Activated CD4-positive, alpha-beta memory T cell treated with anti-CD3 and anti-CD28 coated beads, Interleukin-2, amount 10 ng/mL, durations not matched to agents 7 days and 5 days (primary cell): ENCODE measurements around the gene ATL1. TPM values are rescaled to one million over a fixed set of nuclear protein-coding genes. Genes with fewer than 3 reads are reported as not detected.
"Not testable (repeated sequence)": the region's sequence is repeated elsewhere in the genome, so short reads cannot be mapped to it uniquely, and the experiment has no call there.

Experiments
- CTCF ChIA-PET: fragments of 350-600 bp; sonication (Branson Sonifier 250); formaldehyde crosslinking; loops from one replicate; lab custom pipeline; 2021; ENCODE audit warnings: antibody characterized with exemption, inconsistent platforms; lab: Charles Lee
- POLR2A ChIA-PET: fragments of 350-600 bp; sonication (Branson Sonifier 250); formaldehyde crosslinking; loops from one replicate; lab custom pipeline; 2021; ENCODE audit warnings: antibody characterized with exemption; lab: Charles Lee
- DNase-seq: peaks from one replicate; pipeline ENCODE4 v3.0.0-alpha.2; 2020
- H3K27ac Mint-ChIP-seq: one replicate; pipeline ENCODE4 v1.8.0; 2021; ENCODE audit warnings: mild to moderate bottlenecking, mixed read lengths
- H3K27me3 Mint-ChIP-seq: one replicate; pipeline ENCODE4 v1.8.0; 2021; ENCODE audit warnings: mixed read lengths
- H3K36me3 Mint-ChIP-seq: one replicate; pipeline ENCODE4 v1.8.0; 2021; ENCODE audit warnings: low read depth, mixed read lengths
- H3K4me1 Mint-ChIP-seq: one replicate; pipeline ENCODE4 v1.8.0; 2021; ENCODE audit warnings: mixed read lengths
- H3K4me3 Mint-ChIP-seq: one replicate; pipeline ENCODE4 v1.8.0; 2021; ENCODE audit warnings: mild to moderate bottlenecking, mixed read lengths
- H3K9me3 Mint-ChIP-seq: one replicate; pipeline ENCODE4 v1.8.0; 2021; ENCODE audit warnings: mixed read lengths
- total RNA-seq, 2 experiments: library from RNA; stranded (reverse); gene quantifications; one replicate each; pipeline ENCODE4 v1.2.3, GENCODE V29; 2021

Gene ATL1
- total RNA-seq, 2 experiments from 2014 or later = 0.86 to 1.2 TPM

DNA sequence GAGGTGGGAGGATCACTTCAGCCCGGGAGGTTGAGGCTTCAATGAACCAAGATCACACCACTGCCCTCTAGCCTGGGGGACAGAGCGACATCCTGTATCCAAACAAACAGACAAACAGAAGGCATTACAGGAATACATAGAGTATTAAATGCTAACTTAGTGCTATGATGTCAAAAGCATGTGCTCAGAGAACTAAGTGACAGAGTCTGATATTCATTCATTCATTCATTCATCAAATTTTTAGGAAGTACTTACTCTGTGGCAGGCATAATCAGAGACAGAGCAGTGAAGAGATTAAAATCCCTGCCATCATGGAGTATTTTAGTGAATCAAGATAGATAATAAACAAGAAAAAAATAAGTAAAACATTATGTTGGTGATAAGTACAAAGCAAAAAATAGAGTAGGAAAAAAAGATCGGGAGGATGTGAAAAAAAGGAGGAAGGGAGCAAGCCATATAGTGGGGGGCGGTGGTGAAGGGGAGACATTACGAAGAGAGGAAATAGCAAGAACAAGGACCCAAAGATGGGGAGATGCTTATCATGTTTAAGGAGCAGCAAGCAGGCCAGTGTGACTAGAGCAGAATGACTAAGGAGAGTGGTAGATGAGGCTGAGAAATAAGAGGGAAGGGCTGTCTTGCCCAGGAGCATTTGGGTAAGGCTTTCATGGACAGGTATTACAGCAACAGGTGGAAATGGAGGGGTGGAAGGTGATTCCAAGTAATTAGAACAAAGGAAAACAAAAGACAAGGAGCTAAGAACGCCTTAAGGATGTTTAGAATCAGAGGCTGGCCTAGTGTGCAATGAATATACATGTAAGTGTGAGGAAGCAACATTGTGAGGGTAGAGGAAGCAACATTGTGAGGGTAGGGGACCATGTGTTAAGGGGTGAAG lies 30.4 kb upstream of the ATL1 start:
- Mint-ChIP-seq H3K27me3 (peaks cover 6% of the 10 kb centered on the region), H3K9me3 (no peaks in the 10 kb centered on the region), H3K27ac (no peak overlapping the region), H3K36me3 (peaks cover 10% of the 10 kb centered on the region), H3K4me3 (no peak overlapping the region), H3K4me1 (peaks cover 49% of the 10 kb centered on the region)
- ChIA-PET POLR2A (interaction anchor here (1.4 to 1.9 kb wide), 2 partner anchors 209 to 212 kb away, joined by 4 to 6 read pairs; no protein-coding TSS in a partner anchor), CTCF (interaction anchor here (1.0 to 1.2 kb wide), 3 partner anchors 14 to 211 kb away, joined by 3 to 5 read pairs (median 4); no protein-coding TSS in a partner anchor)
- no peak for DNase-seq

DNA sequence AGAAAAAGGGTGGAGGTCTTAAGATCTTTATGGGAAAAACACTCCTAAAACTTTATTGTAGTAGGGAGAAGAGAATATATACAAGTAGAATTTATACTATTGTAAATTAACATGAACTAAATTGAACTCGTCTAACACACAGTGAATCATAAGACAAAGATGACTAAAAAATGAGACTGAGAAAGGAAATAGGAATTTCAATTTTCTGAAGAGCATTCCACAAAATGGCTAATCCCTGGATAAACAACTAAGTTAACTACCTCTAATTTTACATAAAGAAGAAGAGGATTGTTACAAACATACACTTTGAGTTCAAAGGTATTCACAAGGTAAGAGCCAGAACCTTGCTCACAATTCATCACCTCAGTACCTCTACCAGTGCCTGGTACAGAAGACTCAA lies 29.6 kb upstream of the ATL1 start:
- Mint-ChIP-seq H3K27ac (no peak overlapping the region), H3K27me3 (peaks cover 6% of the 10 kb centered on the region), H3K4me3 (peak overlapping the region; percentile 85), H3K9me3 (no peaks in the 10 kb centered on the region), H3K4me1 (peaks cover 41% of the 10 kb centered on the region), H3K36me3 (peaks cover 10% of the 10 kb centered on the region)
- no peak for DNase-seq
- POLR2A ChIA-PET = interaction anchor here (1.4 kb wide), 1 partner anchor 209 kb away, joined by 6 read pairs; no protein-coding TSS in a partner anchor
- CTCF ChIA-PET = interaction anchor here (1.0 kb wide), 1 partner anchor 212 kb away, joined by 3 read pairs; no protein-coding TSS in a partner anchor

DNA sequence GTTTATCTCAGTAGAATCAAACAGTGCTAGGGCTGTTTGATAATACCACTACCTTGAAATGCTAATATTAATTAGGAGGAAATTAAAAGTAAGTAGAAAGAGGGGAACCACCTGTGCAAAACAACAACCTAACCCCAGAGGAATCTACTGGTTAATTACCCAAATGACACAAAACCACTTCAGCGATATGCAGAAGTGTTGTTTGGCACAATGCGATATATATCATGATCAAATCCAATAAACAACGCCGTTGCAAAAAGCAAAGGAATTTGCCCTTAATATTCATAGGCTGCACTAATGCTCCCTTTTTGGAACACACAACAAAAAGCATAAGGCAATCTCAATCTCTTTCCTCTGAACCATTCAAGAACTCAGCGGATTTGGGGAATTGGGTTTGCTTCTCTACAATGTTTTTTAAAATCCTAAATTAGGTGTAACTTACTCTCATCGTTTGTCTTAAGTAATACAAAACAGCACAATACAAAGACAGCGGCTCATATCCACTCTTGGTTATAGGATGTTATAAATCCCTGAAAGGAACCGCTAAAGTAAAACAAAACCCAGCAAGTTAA lies 29.1 kb upstream of the ATL1 start:
- no peaks in the 10 kb centered on the region for H3K9me3 Mint-ChIP-seq
- H3K36me3 Mint-ChIP-seq = peaks cover 10% of the 10 kb centered on the region
- ChIA-PET POLR2A (interaction anchor here (0.8 to 2.3 kb wide), 4 partner anchors 135 to 219 kb away, joined by 3 to 17 read pairs (median 12); partner anchors contain the start of genes CDKL1, DMAC2L and L2HGDH), CTCF (interaction anchor here (1.8 to 3.0 kb wide), 2 partner anchors 8 to 210 kb away, joined by 9 to 30 read pairs; no protein-coding TSS in a partner anchor)
- DNase-seq = no peak
- peak overlapping the region; percentile 85 for H3K4me3 Mint-ChIP-seq
- no peak overlapping the region for H3K27ac Mint-ChIP-seq
- peaks cover 41% of the 10 kb centered on the region for H3K4me1 Mint-ChIP-seq
- H3K27me3 Mint-ChIP-seq = peaks cover 10% of the 10 kb centered on the region

DNA sequence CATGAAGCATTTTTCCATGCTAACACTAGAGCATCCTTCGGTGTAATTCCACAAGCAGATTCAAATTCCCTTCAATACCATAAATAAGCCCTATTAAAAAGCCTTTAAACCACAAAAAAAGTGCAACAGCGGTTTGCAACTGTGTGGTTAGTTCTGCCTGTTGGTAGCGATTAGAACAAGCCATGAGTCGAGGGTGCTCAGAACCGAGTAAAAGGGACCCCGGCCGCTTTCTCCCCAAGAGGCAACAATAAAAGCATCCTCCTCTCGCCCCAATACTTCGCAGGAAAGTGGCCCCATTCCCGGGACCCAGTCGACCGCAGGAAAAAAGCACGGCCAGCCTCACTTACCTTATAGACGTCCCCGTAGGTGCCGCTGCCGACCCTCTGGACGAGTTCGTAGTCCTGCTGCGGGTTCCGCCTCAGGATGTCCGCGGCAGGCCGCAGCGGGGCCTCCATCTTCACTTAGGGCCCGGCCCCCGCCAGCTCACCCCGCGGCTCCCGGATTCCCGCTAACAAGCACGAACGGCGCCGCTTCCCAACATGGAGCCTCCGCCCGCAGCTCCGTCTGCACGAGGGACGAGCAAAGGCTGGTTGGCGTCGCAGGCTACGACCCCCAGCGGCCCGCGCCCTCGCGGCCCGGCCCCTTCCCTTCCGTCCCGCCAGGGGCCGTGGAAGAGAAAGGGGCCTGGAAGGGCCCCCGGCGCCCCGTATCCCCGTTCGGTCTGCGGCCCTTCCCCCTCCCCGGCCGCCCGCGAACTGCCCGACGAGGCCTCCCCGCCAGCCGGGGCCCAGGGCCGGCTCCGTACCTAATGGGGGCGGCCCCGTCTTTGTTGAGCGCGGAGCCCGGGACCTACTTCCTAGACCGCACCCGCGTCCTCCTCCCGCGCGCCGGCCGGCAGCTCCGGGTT lies 28.1 kb upstream of the ATL1 start:
- peaks cover 37% of the 10 kb centered on the region for H3K4me1 Mint-ChIP-seq
- H3K27me3 Mint-ChIP-seq = peaks cover 11% of the 10 kb centered on the region
- H3K9me3 Mint-ChIP-seq = no peaks in the 10 kb centered on the region
- H3K4me3 Mint-ChIP-seq = peak overlapping the region; percentile 85
- POLR2A ChIA-PET = interaction anchor here (0.6 to 2.3 kb wide), 7 partner anchors 15 to 528 kb away, joined by 3 to 17 read pairs (median 4); partner anchors contain the start of genes CDKL1, DMAC2L and L2HGDH
- CTCF ChIA-PET = interaction anchor here (0.6 to 3.0 kb wide), 10 partner anchors 9 to 416 kb away, joined by 3 to 30 read pairs (median 3); partner anchors contain the start of genes CDKL1, DMAC2L, L2HGDH and VCPKMT
- peak; percentile 48 for DNase-seq
- H3K36me3 Mint-ChIP-seq = peaks cover 7% of the 10 kb centered on the region
- H3K27ac Mint-ChIP-seq = peak overlapping the region; percentile 55

DNA sequence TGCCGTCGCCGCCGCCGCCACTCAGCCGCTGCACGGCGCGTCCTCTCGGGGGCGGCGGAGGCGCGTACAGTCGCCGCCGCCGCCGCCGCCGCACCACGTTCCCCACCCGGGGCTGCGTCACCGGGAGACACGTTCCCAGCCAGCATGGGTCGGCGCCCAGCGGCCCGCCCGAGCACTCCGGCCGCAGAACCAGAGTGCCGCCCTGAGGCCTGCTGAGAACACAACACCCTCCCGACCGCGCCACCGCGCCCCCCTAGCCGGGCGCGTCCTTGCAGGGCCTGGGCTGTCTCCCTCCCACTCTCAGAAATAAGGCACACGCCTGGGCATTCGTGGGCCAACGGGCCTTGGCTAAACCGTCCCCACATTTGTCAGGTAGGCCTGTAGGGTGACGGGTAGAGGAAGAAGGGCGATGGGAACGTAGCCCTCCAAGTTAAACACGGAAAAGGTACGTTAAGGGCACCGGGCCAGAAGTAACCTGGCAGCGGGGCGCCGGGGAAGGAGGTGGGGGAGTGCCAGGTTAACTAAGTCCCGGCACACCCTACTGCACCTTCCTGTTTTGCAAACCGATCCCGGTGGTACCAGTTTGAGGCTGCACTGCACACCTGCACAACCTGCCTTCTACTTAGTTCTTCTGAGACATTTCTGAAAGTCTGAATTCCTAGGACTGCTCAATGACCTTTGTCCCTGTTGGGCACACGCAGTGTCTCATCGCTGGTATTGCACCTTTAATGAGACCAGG lies 27.3 kb upstream of the ATL1 start, which contains the start of gene MAP4K5:
Gene MAP4K5, minus strand, starts transcription at position 68 of the 739 bp plus-strand sequence. CDS start 520 bp downstream, outside the sequence.
- peak within 1 kb of the TSS; percentile 55 for H3K27ac Mint-ChIP-seq
- H3K4me1 Mint-ChIP-seq = peaks cover 37% of the 10 kb centered on the region
- peaks cover 7% of the 10 kb centered on the region for H3K36me3 Mint-ChIP-seq
- peak; percentile 90 for DNase-seq
- ChIA-PET POLR2A (interaction anchor here (0.6 to 2.3 kb wide), 7 partner anchors 15 to 528 kb away, joined by 3 to 17 read pairs (median 4); partner anchors contain the start of genes DMAC2L and L2HGDH), CTCF (interaction anchor here (0.6 to 3.0 kb wide), 8 partner anchors 10 to 416 kb away, joined by 3 to 30 read pairs (median 4); partner anchors contain the start of genes CDKL1, DMAC2L, L2HGDH and VCPKMT)
- H3K9me3 Mint-ChIP-seq = no peaks in the 10 kb centered on the region
- peaks cover 11% of the 10 kb centered on the region for H3K27me3 Mint-ChIP-seq
- H3K4me3 Mint-ChIP-seq = peak within 1 kb of the TSS; percentile 85

DNA sequence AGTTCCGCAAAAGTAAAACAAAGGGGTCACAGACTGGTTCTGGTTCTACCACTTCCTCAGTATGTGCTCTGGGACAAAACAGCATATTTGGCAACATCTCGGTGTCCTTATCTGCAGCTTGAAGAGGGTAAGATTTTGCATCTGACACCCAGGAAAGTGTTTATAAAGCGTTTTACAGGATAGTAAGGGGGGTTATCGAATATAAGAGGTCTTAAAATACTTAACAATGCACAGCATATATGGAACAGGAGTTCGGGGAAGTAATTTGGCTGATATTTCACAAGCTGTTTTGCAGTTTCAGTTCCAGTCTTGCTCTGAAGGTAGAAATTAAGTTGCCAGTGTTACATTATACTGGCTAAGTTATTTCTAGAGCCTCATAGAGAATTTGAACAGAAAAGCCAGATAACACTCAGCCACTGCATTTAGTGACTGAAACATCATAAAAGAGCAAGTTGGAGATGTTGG lies 26.7 kb upstream of the ATL1 start:
- ChIA-PET CTCF (interaction anchor here (3.0 kb wide), 1 partner anchor 212 kb away, joined by 30 read pairs; no protein-coding TSS in a partner anchor), POLR2A (interaction anchor here (1.2 to 2.3 kb wide), 2 partner anchors 212 to 221 kb away, joined by 3 to 17 read pairs; partner anchors contain the start of genes DMAC2L and L2HGDH)
- Mint-ChIP-seq H3K27ac (peak overlapping the region; percentile 32), H3K9me3 (no peaks in the 10 kb centered on the region), H3K4me1 (peaks cover 33% of the 10 kb centered on the region), H3K36me3 (peaks cover 4% of the 10 kb centered on the region), H3K4me3 (peak overlapping the region; percentile 77), H3K27me3 (peaks cover 11% of the 10 kb centered on the region)
- DNase-seq = no peak

DNA sequence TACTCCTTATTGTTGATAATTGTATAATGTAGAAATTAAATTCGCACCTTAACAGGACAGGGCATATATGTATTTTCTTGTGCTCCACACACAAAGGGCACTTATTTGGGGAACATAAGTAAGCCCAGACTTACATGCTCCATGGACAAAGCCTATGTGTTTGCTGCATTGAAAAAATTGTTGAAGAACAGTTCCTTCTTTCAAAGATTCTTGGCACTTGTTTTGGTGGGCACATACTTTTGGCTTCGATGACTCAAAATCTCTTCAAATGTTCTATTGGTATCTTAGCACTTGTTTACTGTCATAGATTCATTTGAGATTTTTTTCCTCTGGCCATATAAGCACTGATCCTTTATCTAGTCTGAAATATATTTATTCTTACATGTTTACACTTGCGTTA lies 26.1 kb upstream of the ATL1 start:
- DNase-seq = no peak
- ChIA-PET POLR2A (interaction anchor here (1.2 kb wide), 1 partner anchor 213 kb away, joined by 3 read pairs; no protein-coding TSS in a partner anchor), CTCF (interaction anchor here (3.0 kb wide), 1 partner anchor 213 kb away, joined by 30 read pairs; no protein-coding TSS in a partner anchor)
- no peak overlapping the region for H3K4me3 Mint-ChIP-seq
- H3K9me3 Mint-ChIP-seq = no peaks in the 10 kb centered on the region
- H3K4me1 Mint-ChIP-seq = peaks cover 33% of the 10 kb centered on the region
- peaks cover 11% of the 10 kb centered on the region for H3K27me3 Mint-ChIP-seq
- peaks cover 4% of the 10 kb centered on the region for H3K36me3 Mint-ChIP-seq
- H3K27ac Mint-ChIP-seq = no peak overlapping the region

DNA sequence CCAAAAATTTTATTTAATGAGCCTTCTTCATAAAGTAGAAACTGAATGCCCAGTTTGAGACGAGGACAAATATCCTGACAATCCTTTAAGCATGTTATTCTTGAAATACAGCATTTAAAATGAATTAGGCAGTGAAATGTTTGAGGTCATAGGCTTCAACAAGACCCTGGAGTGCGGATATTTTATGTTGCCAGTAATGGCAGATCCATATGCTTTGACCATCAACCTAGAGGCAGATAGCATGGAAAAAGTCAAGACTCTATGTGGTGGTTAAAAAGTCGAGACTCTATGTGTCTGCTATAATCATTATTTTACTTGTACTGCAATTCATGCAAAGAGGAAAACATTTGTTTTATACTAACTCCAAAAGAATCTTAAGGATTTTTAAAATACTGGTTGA lies 25.5 kb upstream of the ATL1 start:
- Mint-ChIP-seq H3K27me3 (peaks cover 11% of the 10 kb centered on the region), H3K4me3 (no peak overlapping the region), H3K9me3 (no peaks in the 10 kb centered on the region), H3K4me1 (peaks cover 31% of the 10 kb centered on the region), H3K36me3 (peaks cover 4% of the 10 kb centered on the region), H3K27ac (no peak overlapping the region)
- ChIA-PET POLR2A (no interaction called here), CTCF (interaction anchor here (1.0 kb wide), 1 partner anchor 213 kb away, joined by 5 read pairs; no protein-coding TSS in a partner anchor)
- no peak for DNase-seq

DNA sequence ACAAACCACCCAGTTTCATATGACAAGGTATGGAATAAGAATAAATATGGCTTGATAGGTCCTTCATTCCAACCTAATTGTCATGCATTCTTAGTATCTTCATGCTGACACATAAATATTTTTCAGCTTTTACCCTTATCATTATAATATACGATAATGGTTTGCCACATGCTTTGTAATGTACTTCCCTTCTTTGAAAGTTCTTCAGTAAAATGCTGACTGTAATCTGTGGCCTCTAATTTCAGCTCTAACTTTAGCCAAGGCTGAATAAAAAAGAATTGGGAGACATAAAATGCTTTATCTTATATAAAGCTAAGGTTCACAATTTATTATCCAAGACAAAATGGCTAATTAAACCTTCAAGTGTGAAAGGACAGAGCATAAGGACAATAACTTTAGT lies 24.9 kb upstream of the ATL1 start:
- H3K9me3 Mint-ChIP-seq = no peaks in the 10 kb centered on the region
- no peak overlapping the region for H3K4me3 Mint-ChIP-seq
- peaks cover 4% of the 10 kb centered on the region for H3K36me3 Mint-ChIP-seq
- CTCF ChIA-PET = interaction anchor here (1.0 kb wide), 1 partner anchor 214 kb away, joined by 5 read pairs; no protein-coding TSS in a partner anchor
- peaks cover 25% of the 10 kb centered on the region for H3K4me1 Mint-ChIP-seq
- POLR2A ChIA-PET = no interaction called here
- DNase-seq = no peak
- H3K27me3 Mint-ChIP-seq = peaks cover 11% of the 10 kb centered on the region
- H3K27ac Mint-ChIP-seq = no peak overlapping the region

DNA sequence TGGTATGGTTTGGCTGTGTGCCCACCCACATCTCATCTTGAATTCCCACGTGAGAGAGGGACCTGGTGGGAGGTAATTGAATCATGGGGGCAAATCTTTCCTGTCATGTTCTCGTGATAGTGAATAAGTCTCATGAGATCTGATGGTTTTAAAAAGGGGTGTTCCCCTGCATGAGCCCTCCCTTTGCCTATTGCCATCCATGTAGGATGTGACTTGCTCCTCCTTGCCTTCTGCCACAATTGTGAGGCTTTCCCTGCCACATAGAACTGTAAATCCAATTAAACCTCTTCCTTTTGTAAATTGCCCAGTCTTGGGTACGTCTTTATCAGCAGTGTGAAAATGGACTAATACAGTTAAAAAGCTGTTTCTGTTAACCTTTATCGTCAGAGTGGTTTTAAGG lies 21.9 kb upstream of the ATL1 start:
- H3K27me3 Mint-ChIP-seq, H3K4me3 Mint-ChIP-seq, POLR2A ChIA-PET, H3K9me3 Mint-ChIP-seq, H3K36me3 Mint-ChIP-seq, DNase-seq, H3K27ac Mint-ChIP-seq: not testable (repeated sequence)
- H3K4me1 Mint-ChIP-seq = peaks cover 12% of the 10 kb centered on the region
- CTCF ChIA-PET = interaction anchor here (2.3 kb wide), 1 partner anchor 217 kb away, joined by 6 read pairs; no protein-coding TSS in a partner anchor

DNA sequence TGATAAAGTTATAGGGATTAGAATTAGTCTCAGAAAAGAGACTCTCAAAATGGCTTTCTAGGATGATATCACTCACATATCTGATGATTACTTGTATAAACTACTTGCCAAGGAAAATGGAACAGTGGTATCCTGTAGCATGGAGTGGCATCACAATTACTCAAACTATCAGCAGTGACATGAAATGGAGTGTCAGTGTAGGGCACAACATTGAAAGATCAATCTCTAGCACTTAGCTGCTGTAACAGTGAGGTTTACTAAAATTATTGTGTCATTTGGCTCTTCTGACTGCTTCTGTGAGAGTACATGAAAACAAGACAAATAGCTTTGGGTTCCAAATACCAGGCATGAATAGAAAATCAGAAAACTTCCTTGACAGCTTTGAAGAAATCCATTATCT lies 20.9 kb upstream of the ATL1 start:
- H3K9me3 Mint-ChIP-seq = no peaks in the 10 kb centered on the region
- H3K36me3 Mint-ChIP-seq = no peaks in the 10 kb centered on the region
- DNase-seq = no peak
- H3K27ac Mint-ChIP-seq = no peak overlapping the region
- no peak overlapping the region for H3K4me3 Mint-ChIP-seq
- ChIA-PET CTCF (interaction anchor here (0.9 to 2.3 kb wide), 3 partner anchors 218 to 321 kb away, joined by 4 to 6 read pairs (median 6); no protein-coding TSS in a partner anchor), POLR2A (interaction anchor here (1.0 kb wide), 1 partner anchor 302 kb away, joined by 4 read pairs; no protein-coding TSS in a partner anchor)
- peaks cover 9% of the 10 kb centered on the region for H3K4me1 Mint-ChIP-seq
- H3K27me3 Mint-ChIP-seq = peaks cover 7% of the 10 kb centered on the region
